ENCODE results near the gene BCL2L12.

Gene BCL2L12

GRCh38 chr19:49712397-49712859 lies 46.7 kb downstream of the BCL2L12 start:
- H3K9me2 ChIP-seq (replicated peaks; ENCODE audit: insufficient read depth, low read length), result no peaks in the 10 kb centered on the region
- TF ChIP-seq EZH2 (optimal IDR thresholded peaks at IDR 0.05; ENCODE audit: low read depth, low read length) (no peak), EZH2phosphoT487 (IDR thresholded peaks at IDR 0.05; ENCODE audit: low read length) (no peak), CTCF (IDR thresholded peaks at IDR 0.05; ENCODE audit: low read length) (no peak)
- H3F3A ChIP-seq (ENCODE audit: insufficient read depth, low read length), result no peaks in the 10 kb centered on the region
- no peak for DNase-seq
- H4K20me1 ChIP-seq (ENCODE audit: insufficient read depth, low read length), result no peaks in the 10 kb centered on the region
- H3K4me3 ChIP-seq (ENCODE audit: low read length), result no peak overlapping the region
- H3K27ac ChIP-seq (ENCODE audit: low read length), result no peak overlapping the region
- no peak overlapping the region for H2AFZ ChIP-seq (ENCODE audit: low read length)
- H3K79me2 ChIP-seq (ENCODE audit: low read length), result no peaks in the 10 kb centered on the region
- H3K4me1 ChIP-seq (ENCODE audit: low read length), result no peaks in the 10 kb centered on the region
- no peak overlapping the region for H3K4me2 ChIP-seq (ENCODE audit: low read depth, low read length)
- H3K36me3 ChIP-seq (replicated peaks; ENCODE audit: insufficient read depth, low read length), result no peaks in the 10 kb centered on the region
- H3K9ac ChIP-seq (ENCODE audit: low read length), result no peak overlapping the region
- H3K9me3 ChIP-seq (replicated peaks; ENCODE audit: insufficient read depth, low read length), result no peaks in the 10 kb centered on the region
- H3K27me3 ChIP-seq (replicated peaks; ENCODE audit: insufficient read depth, low read length), result peaks cover 38% of the 10 kb centered on the region

GRCh38 chr19:49713236-49713845 lies 47.6 kb downstream of the BCL2L12 start:
- no peaks in the 10 kb centered on the region for H3K9me2 ChIP-seq (replicated peaks; ENCODE audit: insufficient read depth, low read length)
- no peaks in the 10 kb centered on the region for H3K36me3 ChIP-seq (replicated peaks; ENCODE audit: insufficient read depth, low read length)
- no peak for TF ChIP-seq CTCF (IDR thresholded peaks at IDR 0.05; ENCODE audit: low read length)
- no peak for TF ChIP-seq EZH2 (optimal IDR thresholded peaks at IDR 0.05; ENCODE audit: low read depth, low read length)
- TF ChIP-seq EZH2phosphoT487 (IDR thresholded peaks at IDR 0.05; ENCODE audit: low read length), result no peak
- no peak overlapping the region for H3K27ac ChIP-seq (ENCODE audit: low read length)
- H3K4me3 ChIP-seq (ENCODE audit: low read length), result no peak overlapping the region
- no peak overlapping the region for H3K4me2 ChIP-seq (ENCODE audit: low read depth, low read length)
- no peaks in the 10 kb centered on the region for H4K20me1 ChIP-seq (ENCODE audit: insufficient read depth, low read length)
- DNase-seq, result no peak
- H2AFZ ChIP-seq (ENCODE audit: low read length), result no peak overlapping the region
- H3K27me3 ChIP-seq (replicated peaks; ENCODE audit: insufficient read depth, low read length), result peaks cover 31% of the 10 kb centered on the region
- H3F3A ChIP-seq (ENCODE audit: insufficient read depth, low read length), result no peaks in the 10 kb centered on the region
- no peaks in the 10 kb centered on the region for H3K9me3 ChIP-seq (replicated peaks; ENCODE audit: insufficient read depth, low read length)
- no peaks in the 10 kb centered on the region for H3K4me1 ChIP-seq (ENCODE audit: low read length)
- no peaks in the 10 kb centered on the region for H3K79me2 ChIP-seq (ENCODE audit: low read length)
- H3K9ac ChIP-seq (ENCODE audit: low read length), result no peak overlapping the region

GRCh38 chr19:49716154-49716553 lies 50.4 kb downstream of the BCL2L12 start:
- Histone ChIP-seq H3K9ac (ENCODE audit: low read length) (no peak overlapping the region), H3K9me3 (replicated peaks; ENCODE audit: insufficient read depth, low read length) (no peaks in the 10 kb centered on the region), H3K79me2 (ENCODE audit: low read length) (no peaks in the 10 kb centered on the region), H3K4me1 (ENCODE audit: low read length) (no peaks in the 10 kb centered on the region), H3F3A (ENCODE audit: insufficient read depth, low read length) (no peaks in the 10 kb centered on the region), H3K4me3 (ENCODE audit: low read length) (no peak overlapping the region), H3K4me2 (ENCODE audit: low read depth, low read length) (no peak overlapping the region), H2AFZ (ENCODE audit: low read length) (no peak overlapping the region), H4K20me1 (ENCODE audit: insufficient read depth, low read length) (no peaks in the 10 kb centered on the region), H3K27ac (ENCODE audit: low read length) (no peak overlapping the region), H3K36me3 (replicated peaks; ENCODE audit: insufficient read depth, low read length) (no peaks in the 10 kb centered on the region), H3K27me3 (replicated peaks; ENCODE audit: insufficient read depth, low read length) (peaks cover 14% of the 10 kb centered on the region), H3K9me2 (replicated peaks; ENCODE audit: insufficient read depth, low read length) (no peaks in the 10 kb centered on the region)
- TF ChIP-seq EZH2phosphoT487 (IDR thresholded peaks at IDR 0.05; ENCODE audit: low read length) (no peak), CTCF (IDR thresholded peaks at IDR 0.05; ENCODE audit: low read length) (no peak), EZH2 (optimal IDR thresholded peaks at IDR 0.05; ENCODE audit: low read depth, low read length) (no peak)
- DNase-seq, result no peak

Data from MM.1S (cell line).